GM21515 (cell line): ENCODE results near the gene PGM3.

Experiments
- ATAC-seq: cut with Tn5 transposase; IDR thresholded peaks from one replicate; pipeline ENCODE4 v1.9.1; 2021; ENCODE audit not compliant: unreplicated experiment

PGM3 gene

GRCh38 chr6:83183082-83183828 is 9.8 kb downstream of the PGM3 start:
- no peak for ATAC-seq

- no peak for ATAC-seq
These were observed 11.0 kb downstream of the PGM3 start for GRCh38 chr6:83182114-83182513.

GRCh38 chr6:83180426-83180950 is 12.6 kb downstream of the PGM3 start:
- ATAC-seq = no peak

- ATAC-seq = no peak
These were observed 16.8 kb downstream of the PGM3 start for GRCh38 chr6:83176246-83176645.

GRCh38 chr6:83169511-83169910 is 23.6 kb downstream of the PGM3 start:
- ATAC-seq = no peak

GRCh38 chr6:83169106-83169505 is 24.0 kb downstream of the PGM3 start:
- ATAC-seq = no peak

GRCh38 chr6:83168556-83168955 is 24.5 kb downstream of the PGM3 start:
- ATAC-seq = no peak

- no peak for ATAC-seq
These were observed 25.3 kb downstream of the PGM3 start for GRCh38 chr6:83167726-83168278.

GRCh38 chr6:83160167-83160566 is 32.9 kb downstream of the PGM3 start:
- ATAC-seq = no peak

- ATAC-seq = no peak
These were observed 37.3 kb downstream of the PGM3 start for GRCh38 chr6:83155794-83156193.

GRCh38 chr6:83153883-83154521 is 39.1 kb downstream of the PGM3 start:
- ATAC-seq = no peak

- no peak for ATAC-seq
These were observed 40.2 kb downstream of the PGM3 start for GRCh38 chr6:83152913-83153312.

- no peak for ATAC-seq
These were observed 42.0 kb downstream of the PGM3 start for GRCh38 chr6:83151114-83151513.

GRCh38 chr6:83138758-83139157 is 54.3 kb downstream of the PGM3 start:
- no peak for ATAC-seq

GRCh38 chr6:83138118-83138722 is 54.8 kb downstream of the PGM3 start:
- ATAC-seq = no peak

- no peak for ATAC-seq
These were observed 60.9 kb downstream of the PGM3 start for GRCh38 chr6:83132121-83132520.

- no peak for ATAC-seq
These were observed 65.1 kb downstream of the PGM3 start for GRCh38 chr6:83127976-83128375.

GRCh38 chr6:83127258-83127657 is 65.8 kb downstream of the PGM3 start:
- no peak for ATAC-seq

GRCh38 chr6:83126807-83127206 is 66.3 kb downstream of the PGM3 start:
- ATAC-seq = no peak

- ATAC-seq = no peak
These were observed 66.8 kb downstream of the PGM3 start for GRCh38 chr6:83126223-83126622.

- ATAC-seq = no peak
These were observed 67.6 kb downstream of the PGM3 start for GRCh38 chr6:83125425-83125824.

GRCh38 chr6:83124553-83124952 is 68.5 kb downstream of the PGM3 start:
- ATAC-seq = no peak
